HG03442 (cell line): ENCODE data around the gene LILRB4.
"Not testable (repeated sequence)": the region's sequence is repeated elsewhere in the genome, so short reads cannot be mapped to it uniquely, and the experiment has no call there.

ENCODE experiments used
- ATAC-seq: cut with Tn5 transposase; IDR thresholded peaks from one replicate; pipeline ENCODE4 v1.9.1; 2021; ENCODE audit warnings: mild to moderate bottlenecking, moderate library complexity; ENCODE audit not compliant: unreplicated experiment

Gene LILRB4

GRCh38 chr19:54648129-54648528 lies 14.7 kb upstream of the LILRB4 start:
- ATAC-seq, result no peak

- ATAC-seq, result no peak
Observed at GRCh38 chr19:54650108-54650655, 12.6 kb upstream of the LILRB4 start.

GRCh38 chr19:54653181-54653809 lies 9.5 kb upstream of the LILRB4 start:
- ATAC-seq, result no peak

GRCh38 chr19:54654447-54655321 lies 8.1 kb upstream of the LILRB4 start:
- ATAC-seq, result no peak

GRCh38 chr19:54659300-54659699 lies 3.5 kb upstream of the LILRB4 start:
- no peak for ATAC-seq

- ATAC-seq, result no peak
Observed at GRCh38 chr19:54660306-54660705, 2.5 kb upstream of the LILRB4 start.

- no peak for ATAC-seq
Observed at GRCh38 chr19:54660964-54661363, 1.8 kb upstream of the LILRB4 start.

GRCh38 chr19:54661846-54662481 lies 821 bp upstream of the LILRB4 start:
- ATAC-seq, result no peak

- ATAC-seq, result no peak
Observed at GRCh38 chr19:54665530-54665929, 2.7 kb downstream of the LILRB4 start.

- no peak for ATAC-seq
Observed at GRCh38 chr19:54667217-54667616, 4.4 kb downstream of the LILRB4 start.

- ATAC-seq, result no peak
Observed at GRCh38 chr19:54668353-54668752, 5.6 kb downstream of the LILRB4 start.

GRCh38 chr19:54670576-54671357 lies 8.0 kb downstream of the LILRB4 start:
- ATAC-seq, result no peak

- ATAC-seq, result no peak
Observed at GRCh38 chr19:54673222-54673621, 10.4 kb downstream of the LILRB4 start.

- no peak for ATAC-seq
Observed at GRCh38 chr19:54674021-54674617, 11.3 kb downstream of the LILRB4 start.

- ATAC-seq, result not testable (repeated sequence)
Observed at GRCh38 chr19:54676210-54676834, 13.5 kb downstream of the LILRB4 start.

GRCh38 chr19:54677217-54677616 lies 14.4 kb downstream of the LILRB4 start:
- no peak for ATAC-seq

GRCh38 chr19:54681596-54681995 lies 18.8 kb downstream of the LILRB4 start:
- not testable (repeated sequence) for ATAC-seq

- no peak for ATAC-seq
Observed at GRCh38 chr19:54682306-54682856, 19.6 kb downstream of the LILRB4 start.

GRCh38 chr19:54684527-54684926 lies 21.7 kb downstream of the LILRB4 start:
- ATAC-seq, result no peak
